ENCODE measurements around the gene SPHK2.
A peak's percentile ranks its signal among the peaks of the same experiment; 100 is the strongest.
"Not testable (repeated sequence)": the region's sequence is repeated elsewhere in the genome, so short reads cannot be mapped to it uniquely, and the experiment has no call there.

The SPHK2 gene

GRCh38 chr19:48618916-48619691 lies at the start of gene SPHK2, which contains the start of gene RPL18:
SPHK2 (plus strand) TSS chr19:48619506; CDS start chr19:48620515, 1,009 bp downstream.
RPL18 (minus strand) TSS chr19:48619178; CDS start chr19:48619143, 35 bp downstream.
- peak; percentile 97 for DNase-seq

DNA sequence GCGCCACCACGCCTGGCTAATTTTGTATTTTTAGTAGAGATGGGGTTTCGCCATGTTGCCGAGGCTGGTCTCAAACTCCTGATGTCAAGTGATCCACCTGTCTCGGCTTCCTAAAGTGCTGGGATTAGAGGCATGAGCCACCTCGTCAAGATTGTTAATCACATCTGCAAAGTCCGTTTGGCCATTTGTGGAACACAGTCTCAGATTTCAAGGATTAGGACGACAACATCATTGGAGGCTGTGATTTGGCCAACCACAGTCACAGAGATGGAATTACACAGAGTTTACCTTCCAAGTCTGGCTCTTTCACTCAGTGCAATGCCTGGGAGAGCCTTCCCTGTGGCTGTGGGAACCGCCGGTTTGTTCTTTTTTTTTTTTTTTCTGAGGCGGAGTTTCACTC lies 49.5 kb upstream of the SPHK2 start:
- DNase-seq: no peak

DNA sequence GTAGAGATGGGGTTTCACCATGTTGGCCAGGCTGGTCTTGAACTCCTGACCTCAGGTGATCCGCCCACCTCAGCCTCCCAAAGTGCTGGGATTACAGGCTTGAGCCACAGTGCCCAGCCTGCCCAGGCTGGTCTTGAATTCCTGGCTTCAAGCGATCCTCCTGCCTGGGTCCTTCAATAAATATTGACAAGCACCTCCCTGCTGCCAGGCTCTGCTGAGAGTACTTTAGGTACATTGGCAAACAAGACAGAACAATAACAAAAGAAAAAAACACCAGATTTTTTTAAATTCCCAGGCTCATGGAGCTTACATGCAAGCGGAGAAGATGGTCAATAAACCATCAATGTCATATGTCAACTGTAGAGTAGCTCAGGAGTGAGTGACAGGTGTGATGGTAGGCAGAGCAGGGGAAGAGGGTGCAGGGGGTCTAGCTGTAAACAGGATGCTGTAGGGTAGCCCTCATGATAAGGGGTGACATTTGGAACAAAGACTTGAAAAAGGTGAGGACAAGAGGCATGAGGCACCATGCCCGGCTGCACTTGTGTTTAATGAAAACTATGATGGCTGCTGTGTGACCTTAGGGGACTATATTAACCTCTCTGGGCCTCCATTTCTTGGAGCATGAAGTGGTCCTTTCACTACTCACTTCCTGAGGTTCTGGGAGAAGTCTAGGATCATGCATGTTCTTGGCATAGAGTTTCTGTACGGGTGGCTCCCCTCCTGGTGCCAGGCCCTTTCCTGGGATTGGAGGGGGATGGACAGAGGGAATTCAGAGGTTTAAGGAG lies 47.7 kb upstream of the SPHK2 start:
- DNase-seq: no peak

- DNase-seq: no peak
Measured at GRCh38 chr19:48573163-48573505, 46.2 kb upstream of the SPHK2 start.

GRCh38 chr19:48575931-48576622 lies 43.2 kb upstream of the SPHK2 start:
- no peak for DNase-seq

GRCh38 chr19:48577908-48578307 lies 41.4 kb upstream of the SPHK2 start:
- not testable (repeated sequence) for DNase-seq

DNA sequence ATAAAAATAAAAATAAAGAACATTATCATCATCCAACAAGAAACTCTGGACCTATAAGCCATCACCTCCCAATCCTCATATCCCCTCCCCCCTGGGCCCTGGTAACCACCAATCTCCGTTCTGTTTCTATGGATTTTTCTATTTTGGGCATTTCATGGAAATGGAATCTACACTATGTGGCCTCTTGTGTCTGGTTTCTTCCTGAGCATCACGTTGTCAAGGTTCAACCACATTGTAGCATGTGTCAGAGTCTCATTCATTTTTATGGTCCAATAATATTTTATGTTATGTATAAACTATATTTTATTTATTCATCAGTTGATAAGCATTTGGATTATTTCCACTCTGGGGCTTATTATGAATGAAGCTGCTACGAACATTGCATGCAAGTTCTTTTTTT lies 40.4 kb upstream of the SPHK2 start:
- no peak for DNase-seq

DNA sequence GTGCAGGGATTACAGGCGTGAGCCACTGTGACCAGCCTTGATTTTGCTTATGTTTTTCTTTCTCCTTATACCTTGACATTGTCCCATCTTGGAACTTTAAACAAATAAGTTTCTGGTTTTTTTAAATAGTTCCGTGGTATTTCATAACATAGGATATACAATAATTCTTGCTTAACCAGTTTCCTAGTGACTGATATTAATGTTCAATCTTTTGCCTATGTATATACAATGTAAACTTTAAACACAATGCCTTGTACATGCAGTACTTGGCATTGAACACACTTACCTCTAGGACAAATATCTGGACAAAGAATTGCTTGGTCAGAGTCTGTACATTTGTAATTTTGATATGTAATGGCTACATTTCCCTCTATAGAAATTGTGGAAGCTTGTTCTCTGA lies 37.1 kb upstream of the SPHK2 start:
- DNase-seq: no peak

- DNase-seq: no peak
Measured at GRCh38 chr19:48587387-48587786, 31.9 kb upstream of the SPHK2 start.

DNA sequence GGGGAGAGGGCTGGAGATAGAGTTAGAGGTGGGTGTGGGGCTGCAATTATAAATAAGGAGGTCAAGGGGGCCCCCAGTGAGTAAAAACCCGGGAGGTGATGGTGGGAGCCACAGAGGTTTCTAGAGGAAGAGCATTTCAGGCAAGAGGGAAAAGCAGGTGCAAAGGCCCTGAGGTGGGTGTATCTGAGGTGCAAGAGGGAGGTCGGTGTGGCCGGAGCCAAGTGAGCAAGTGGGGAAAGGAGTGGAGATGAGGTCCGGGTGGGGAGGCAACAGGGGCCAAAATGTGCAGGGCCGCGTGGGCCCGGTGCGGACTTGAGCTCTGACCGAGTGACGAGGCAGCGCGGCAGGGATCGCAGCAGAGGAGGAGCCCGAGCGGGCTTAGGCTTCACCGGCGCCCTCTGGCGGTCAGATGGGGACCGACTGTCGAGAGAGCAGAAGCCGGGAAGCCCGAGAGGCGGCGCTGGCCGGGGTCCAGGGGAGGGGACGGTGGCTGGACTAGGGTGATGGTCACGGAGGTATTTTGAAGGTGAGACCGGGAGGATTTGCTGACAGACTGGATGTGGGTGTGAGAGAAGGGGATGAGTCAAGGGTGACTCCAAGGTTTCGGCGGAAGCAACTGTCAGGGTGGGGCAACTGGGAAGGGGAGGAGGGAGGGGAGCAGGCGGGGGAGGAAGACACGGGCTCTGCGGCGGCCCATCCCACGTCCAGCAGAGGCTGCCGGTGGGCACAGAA lies 30.5 kb upstream of the SPHK2 start:
- DNase-seq: peak; percentile 93

GRCh38 chr19:48591021-48591420 lies 28.3 kb upstream of the SPHK2 start:
- no peak for DNase-seq

DNA sequence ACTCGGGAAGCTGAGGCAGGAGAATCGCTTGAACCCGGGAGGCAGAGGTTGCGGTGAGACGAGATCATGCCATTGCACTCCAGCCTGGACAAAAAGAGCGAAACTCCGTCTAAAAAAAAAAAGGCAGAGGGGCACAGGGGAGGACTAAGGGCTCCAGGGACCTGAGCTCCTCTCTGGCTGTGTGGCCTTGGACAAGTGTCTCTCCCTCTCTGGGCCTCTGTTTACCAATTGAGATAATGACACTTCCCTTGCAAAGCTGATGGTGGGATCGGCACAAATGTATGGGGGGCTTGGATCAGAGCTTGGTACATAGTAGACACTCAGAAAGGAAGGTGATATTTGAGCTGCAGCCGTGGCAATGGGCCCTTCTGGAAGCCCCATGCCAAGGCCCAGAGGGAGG lies 24.1 kb upstream of the SPHK2 start:
- no peak for DNase-seq

DNA sequence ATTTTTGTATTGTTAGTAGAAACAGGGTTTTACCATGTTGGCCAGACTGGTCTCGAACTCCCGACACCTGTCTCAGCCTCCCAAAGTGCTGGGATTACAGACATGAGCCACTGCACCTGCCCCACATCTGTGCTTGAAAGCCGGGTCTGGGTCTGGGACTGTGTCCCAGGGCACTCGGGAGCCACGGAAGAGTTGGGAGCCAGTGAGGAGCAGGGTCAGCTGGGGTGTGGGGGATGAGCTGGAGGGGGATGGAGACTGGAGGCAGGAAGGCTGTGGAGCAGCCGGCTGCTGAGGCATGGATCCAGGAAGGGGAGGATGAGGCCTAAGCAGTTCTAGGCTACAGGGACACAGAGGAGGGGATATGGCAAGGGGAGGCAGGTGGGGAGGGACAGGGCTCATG lies 23.5 kb upstream of the SPHK2 start:
- no peak for DNase-seq

GRCh38 chr19:48596237-48596636 lies 23.1 kb upstream of the SPHK2 start:
- DNase-seq: no peak

GRCh38 chr19:48596679-48597465 lies 22.4 kb upstream of the SPHK2 start:
- peak; percentile 41 for DNase-seq

GRCh38 chr19:48598996-48599700 lies 20.2 kb upstream of the SPHK2 start:
- no peak for DNase-seq

- DNase-seq: no peak
Measured at GRCh38 chr19:48600679-48601417, 18.5 kb upstream of the SPHK2 start.

DNA sequence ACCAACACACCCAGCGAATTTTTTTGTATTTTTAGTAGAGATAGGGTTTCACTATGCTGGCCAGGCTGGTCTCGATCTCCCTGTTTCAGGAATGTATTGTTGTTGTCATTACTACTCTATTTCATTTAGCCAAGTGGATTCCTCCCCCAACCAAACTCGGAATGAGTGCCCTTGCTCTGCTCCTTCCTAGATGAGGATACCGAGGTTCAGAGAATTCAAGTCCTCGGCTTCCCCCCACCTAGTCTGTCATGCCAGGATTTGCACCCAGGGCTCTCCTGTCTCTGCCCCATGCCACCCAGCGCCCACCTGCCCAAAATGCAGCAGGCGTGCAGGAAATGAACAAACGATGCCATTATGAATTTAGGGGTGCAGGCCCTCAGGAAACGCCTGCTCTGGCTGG lies 16.3 kb upstream of the SPHK2 start:
- DNase-seq: no peak

GRCh38 chr19:48603449-48603848 lies 15.9 kb upstream of the SPHK2 start:
- DNase-seq: no peak

DNA sequence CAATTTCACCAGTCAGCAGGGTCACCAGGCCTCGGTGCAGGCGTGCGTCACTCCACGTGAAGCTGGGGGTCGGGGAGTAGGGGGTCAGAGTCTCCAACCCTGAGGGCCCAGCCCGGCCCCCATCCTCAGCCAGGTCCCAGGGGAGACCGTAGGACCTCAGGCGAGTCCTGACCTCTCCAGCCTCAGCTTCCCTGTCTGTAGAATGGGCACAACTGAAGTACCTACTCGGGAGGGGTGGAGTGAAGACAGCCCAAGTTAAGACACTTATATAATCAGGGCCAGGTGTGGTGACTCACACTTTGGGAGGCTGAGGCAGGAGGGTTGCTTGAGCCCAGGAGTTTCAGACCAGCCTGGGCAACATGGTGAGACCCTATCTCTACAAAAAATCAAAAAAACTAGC lies 15.5 kb upstream of the SPHK2 start:
- DNase-seq: no peak

Data from activated CD4-positive, alpha-beta T cell treated with anti-CD3 and anti-CD28 coated beads for 48 hours (primary cell).